Right lobe of liver (tissue), 6 donors: Measurements from ENCODE around the gene C11orf54. TPM values are rescaled to one million over a fixed set of nuclear protein-coding genes. Genes with fewer than 3 reads are reported as not detected.

Experiments used
- ATAC-seq, 4 donors: fragments of 200-7000 bp; cut with Tn5 transposase; one replicate each; pipeline ENCODE4 v1.9.1; 2020; ENCODE audit warnings: mild to moderate bottlenecking in 4 of 4, moderate library complexity in 4 of 4
- DNase-seq, 3 donors: peaks; one replicate each; pipeline ENCODE4 v3.0.0-alpha.2; 2020
- H3K27ac ChIP-seq, 3 donors: fragments of 200-600 bp; one replicate each; pipeline ENCODE4 v1.8.0; 2022
- H3K27me3 ChIP-seq, 2 donors: fragments of 200-600 bp; one replicate each; pipeline ENCODE4 v1.8.0; 2022
- H3K36me3 ChIP-seq, 4 donors: fragments of 200-600 bp; sonication (generic) in 1 of 4; one replicate each; pipeline versions ENCODE4 v1.5.1 to v1.8.0; 2017 to 2022; ENCODE audit warnings: control low read depth in 1 of 4
- H3K4me1 ChIP-seq, 4 donors: fragments of 200-600 bp; sonication (generic) in 1 of 4; one replicate each; pipeline versions ENCODE4 v1.5.1 to v1.8.0; 2017 to 2022; ENCODE audit warnings: control low read depth in 1 of 4
- H3K4me3 ChIP-seq, 3 donors: fragments of 200-600 bp; one replicate each; pipeline ENCODE4 v1.8.0; 2022
- H3K9me3 ChIP-seq, 4 donors: fragments of 200-600 bp; sonication (generic) in 1 of 4; one replicate each; pipeline versions ENCODE4 v1.5.1 to v1.8.0; 2017 to 2022; ENCODE audit warnings: control low read depth in 1 of 4
- POLR2A ChIP-seq: fragments of 450-650 bp; IDR thresholded peaks from one replicate; pipeline ENCODE4 v1.6.1; 2017; ENCODE audit warnings: antibody characterized with exemption, mild to moderate bottlenecking
- WGBS: methylation state at CpG from one replicate; pipeline ENCODE4 v1.1.6; 2018; ENCODE audit warnings: low coverage, low lambda C conversion rate; ENCODE audit not compliant: insufficient coverage; ENCODE audit errors: missing lambda C conversion rate; 5-methylcytosine and 5-hydroxymethylcytosine counted together
- intact Hi-C, 2 donors: fragments of 100-400 bp; cut with DNase I; formaldehyde crosslinking; loops; one replicate each; pipeline versions ENCODE4 v1.11.2 to v1.14.1; 2022
- total RNA-seq, 6 experiments: library from RNA; depleted of rRNA in 2 of 6; stranded (reverse); fragments of >200 nt in 2 of 6; fragmentation: NEBNext Ultra II Directional in 3 of 6; extraction: Animal tissue kit (Norgen Biotek cat#: 25700) in 3 of 6; gene quantifications; one replicate each; pipeline versions ENCODE4 v1.1.0 to v1.2.4, GENCODE V29; 2016 to 2023
- TF ChIP-seq, protein P1 (sequence below), 4 donors: fragments of 200-600 bp in 3 of 4; fragments of 450-650 bp in 1 of 4; IDR thresholded peaks; one replicate each; pipeline versions ENCODE4 v1.5.1 to v1.8.0; 2016 to 2022; ENCODE audit warnings: antibody characterized with exemption in 4 of 4, mild to moderate bottlenecking in 2 of 4
- donor health status: DM: no; HTN: yes; CAD: no.
- donor health status: DM: no; HTN: no; CAD: no.
- donor health status: DM: no; HTN: no; CAD: no.
- donor health status: DM: no; HTN: yes; CAD: no.
- donor health status: DM: no; HTN: yes; CAD: no.

Gene C11orf54
- total RNA-seq, 6 experiments from 2014 or later: 79.9 to 204 (median 124) TPM

DNA sequence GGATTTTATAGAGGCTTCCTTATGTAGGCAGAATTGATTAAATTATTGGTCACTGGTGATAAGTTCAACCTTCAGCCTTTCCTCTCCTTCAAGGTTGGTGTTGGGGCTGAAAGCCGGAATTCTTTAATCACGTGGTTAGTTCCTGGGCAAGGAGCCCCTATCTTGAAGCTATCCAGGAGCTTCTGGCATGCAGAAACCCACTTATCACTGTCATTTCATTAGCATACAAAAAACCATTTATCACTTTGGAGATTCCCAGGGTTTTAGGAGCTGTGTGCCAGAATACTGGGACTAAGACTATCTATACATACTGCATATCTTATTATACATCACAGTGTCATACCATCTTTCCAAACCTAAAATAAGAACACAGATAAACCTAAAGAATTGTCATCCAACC, 24.1 kb downstream of the C11orf54 start:
- ATAC-seq (no peak), DNase-seq (no peak)
- WGBS: 58% methylated on average over 2 of the region's 2 CpGs
- intact Hi-C loops: no loop called here
- no peaks in the 10 kb centered on the region for H3K9me3 ChIP-seq
- peaks cover 0 to 9% (median 0%) of the 10 kb centered on the region in 4 donors for H3K4me1 ChIP-seq
- peak overlapping the region in 1 of 3 donors; percentile 67 for H3K27ac ChIP-seq
- H3K4me3 ChIP-seq: no peak overlapping the region
- no peaks in the 10 kb centered on the region for H3K27me3 ChIP-seq
- H3K36me3 ChIP-seq: peaks cover 0 to 35% (median 11%) of the 10 kb centered on the region in 4 donors
- TF ChIP-seq POLR2A: no peak
- TF ChIP-seq, protein P1, sequence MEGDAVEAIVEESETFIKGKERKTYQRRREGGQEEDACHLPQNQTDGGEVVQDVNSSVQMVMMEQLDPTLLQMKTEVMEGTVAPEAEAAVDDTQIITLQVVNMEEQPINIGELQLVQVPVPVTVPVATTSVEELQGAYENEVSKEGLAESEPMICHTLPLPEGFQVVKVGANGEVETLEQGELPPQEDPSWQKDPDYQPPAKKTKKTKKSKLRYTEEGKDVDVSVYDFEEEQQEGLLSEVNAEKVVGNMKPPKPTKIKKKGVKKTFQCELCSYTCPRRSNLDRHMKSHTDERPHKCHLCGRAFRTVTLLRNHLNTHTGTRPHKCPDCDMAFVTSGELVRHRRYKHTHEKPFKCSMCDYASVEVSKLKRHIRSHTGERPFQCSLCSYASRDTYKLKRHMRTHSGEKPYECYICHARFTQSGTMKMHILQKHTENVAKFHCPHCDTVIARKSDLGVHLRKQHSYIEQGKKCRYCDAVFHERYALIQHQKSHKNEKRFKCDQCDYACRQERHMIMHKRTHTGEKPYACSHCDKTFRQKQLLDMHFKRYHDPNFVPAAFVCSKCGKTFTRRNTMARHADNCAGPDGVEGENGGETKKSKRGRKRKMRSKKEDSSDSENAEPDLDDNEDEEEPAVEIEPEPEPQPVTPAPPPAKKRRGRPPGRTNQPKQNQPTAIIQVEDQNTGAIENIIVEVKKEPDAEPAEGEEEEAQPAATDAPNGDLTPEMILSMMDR (IDR thresholded peaks at IDR 0.05): no peak

DNA sequence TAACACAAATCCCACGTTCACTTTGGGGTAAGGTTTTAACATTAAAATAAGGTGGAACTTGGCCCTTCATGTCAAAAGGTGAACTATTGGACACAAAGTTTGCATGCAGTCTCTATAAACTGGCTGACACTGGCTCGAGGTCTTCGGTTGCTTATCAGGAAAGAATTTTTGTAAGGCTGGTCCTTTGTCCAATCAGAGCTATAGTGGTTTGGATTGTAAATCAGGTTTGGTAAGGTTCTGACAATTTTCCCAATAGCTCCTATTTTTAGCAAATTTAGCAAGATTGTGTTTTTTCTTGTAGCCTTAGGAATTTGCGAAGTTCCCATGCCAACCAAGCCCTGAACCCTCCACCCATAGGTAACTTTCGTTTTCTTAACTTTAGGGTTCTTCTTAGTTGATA, 25.0 kb downstream of the C11orf54 start:
- intact Hi-C loops: no loop called here
- TF ChIP-seq, protein P1 (IDR thresholded peaks at IDR 0.05): no peak
- TF ChIP-seq POLR2A: no peak
- no peak for ATAC-seq
- Histone ChIP-seq H3K27ac (no peak overlapping the region), H3K4me3 (no peak overlapping the region), H3K4me1 (peaks cover 0 to 9% (median 0%) of the 10 kb centered on the region in 4 donors), H3K9me3 (no peaks in the 10 kb centered on the region), H3K36me3 (peaks cover 0 to 25% (median 8%) of the 10 kb centered on the region in 4 donors), H3K27me3 (no peaks in the 10 kb centered on the region)
- 79% methylated on average over 5 of the region's 5 CpGs for WGBS
- DNase-seq: no peak

DNA sequence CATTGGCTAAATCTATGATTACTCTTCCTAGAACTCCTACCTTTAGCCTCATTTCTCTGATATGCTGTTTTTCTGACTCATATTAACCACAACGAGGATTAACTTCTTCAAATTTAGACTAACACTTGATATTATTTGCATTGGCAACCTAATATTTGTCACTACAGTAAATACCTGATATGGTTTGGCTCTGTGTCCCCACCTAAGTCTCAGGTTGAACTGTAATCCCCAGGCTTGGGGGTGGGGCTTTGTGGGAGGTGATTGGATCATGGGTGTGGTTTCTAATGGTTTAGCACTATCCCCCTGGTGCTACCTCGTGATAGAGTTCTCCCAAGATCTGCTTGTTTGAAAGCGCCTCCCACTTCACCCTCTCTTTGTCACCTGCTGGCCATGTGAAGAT, 25.5 kb downstream of the C11orf54 start:
- Histone ChIP-seq H3K27me3 (no peaks in the 10 kb centered on the region), H3K27ac (no peak overlapping the region), H3K4me3 (no peak overlapping the region), H3K36me3 (peaks cover 0 to 20% (median 8%) of the 10 kb centered on the region in 4 donors), H3K4me1 (peaks cover 0 to 9% (median 0%) of the 10 kb centered on the region in 4 donors), H3K9me3 (no peaks in the 10 kb centered on the region)
- no peak for TF ChIP-seq POLR2A
- TF ChIP-seq, protein P1 (IDR thresholded peaks at IDR 0.05): no peak
- WGBS: 64% methylated on average over 3 of the region's 3 CpGs
- intact Hi-C loops: no loop called here
- ATAC-seq (no peak), DNase-seq (no peak)

DNA sequence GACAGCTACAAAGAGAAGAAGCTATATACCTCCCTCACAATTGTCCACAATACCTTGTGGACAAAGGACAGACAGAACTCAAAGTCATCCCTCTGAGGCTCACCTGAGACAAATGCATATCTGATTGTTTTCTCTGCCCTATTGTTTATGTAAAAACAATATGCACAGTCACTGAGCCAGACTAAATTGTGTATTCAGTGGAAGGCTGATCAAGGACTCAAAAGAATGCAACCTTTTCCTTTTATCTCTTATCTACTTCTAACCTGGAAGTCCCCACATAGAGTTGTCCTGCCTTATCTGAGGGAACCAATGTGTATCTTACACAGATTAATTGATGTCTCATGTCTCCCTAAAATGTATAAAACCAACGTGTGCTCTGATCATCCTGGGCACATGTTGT, 28.7 kb downstream of the C11orf54 start:
- no peak overlapping the region for H3K4me3 ChIP-seq
- ATAC-seq (no peak), DNase-seq (no peak)
- intact Hi-C loops: no loop called here
- H3K9me3 ChIP-seq: no peaks in the 10 kb centered on the region
- H3K36me3 ChIP-seq: no peaks in the 10 kb centered on the region
- TF ChIP-seq, protein P1 (IDR thresholded peaks at IDR 0.05): no peak
- TF ChIP-seq POLR2A: no peak
- H3K4me1 ChIP-seq: peaks cover 0 to 4% (median 0%) of the 10 kb centered on the region in 4 donors
- no peak overlapping the region for H3K27ac ChIP-seq
- WGBS: 40% methylated on average over 1 of the region's 1 CpG
- H3K27me3 ChIP-seq: no peaks in the 10 kb centered on the region

DNA sequence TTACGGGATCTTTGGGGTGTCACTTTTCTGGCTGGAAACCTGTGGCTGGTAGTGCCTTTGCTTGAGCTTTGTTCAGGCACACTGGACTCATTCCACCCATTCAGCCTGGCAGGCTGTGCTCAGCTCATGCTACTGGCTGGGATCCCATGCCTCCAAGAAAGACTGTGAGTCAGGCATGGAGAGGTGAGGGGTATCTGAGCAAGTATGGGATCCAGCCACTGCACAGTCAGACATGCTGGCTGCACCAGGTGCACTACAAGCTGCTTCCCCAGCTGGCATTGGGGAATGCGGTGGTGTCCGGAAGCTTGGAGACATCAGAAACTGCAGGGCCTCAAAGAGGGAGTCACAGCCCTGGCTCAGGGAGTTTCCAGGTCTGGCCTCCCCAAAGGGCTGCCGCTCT, 30.7 kb downstream of the C11orf54 start:
- no peaks in the 10 kb centered on the region for H3K36me3 ChIP-seq
- no peaks in the 10 kb centered on the region for H3K27me3 ChIP-seq
- no peaks in the 10 kb centered on the region for H3K4me1 ChIP-seq
- no peaks in the 10 kb centered on the region for H3K9me3 ChIP-seq
- TF ChIP-seq POLR2A: no peak
- TF ChIP-seq, protein P1 (IDR thresholded peaks at IDR 0.05): no peak
- H3K27ac ChIP-seq: no peak overlapping the region
- intact Hi-C loops: no loop called here
- 100% methylated on average over 1 of the region's 4 CpGs for WGBS
- DNase-seq: no peak
- no peak for ATAC-seq
- no peak overlapping the region for H3K4me3 ChIP-seq
